Measurements from ENCODE around the gene SIRPD. TPM values are rescaled to one million over a fixed set of nuclear protein-coding genes. Genes with fewer than 3 reads are reported as not detected.

The SIRPD gene
- total and polyA plus RNA-seq, 2 of the 8 experiments (the other 6 are each of a cell fraction or from before 2014, with no cell fraction given), result not detected

- no peak overlapping the region for H3K4ac ChIP-seq (replicated peaks; ENCODE audit: insufficient read length, low read depth, low read length)
- no peak overlapping the region for H3K9ac ChIP-seq (replicated peaks in 1 of 4; ENCODE audit: extremely low read depth in 1 of 4, low read depth in 3 of 4, low read length in 3 of 4)
- H4K5ac ChIP-seq (ENCODE audit: insufficient read length, low read depth, low read length), result no peak overlapping the region
- no peak overlapping the region for H2BK5ac ChIP-seq (ENCODE audit: low read depth, low read length)
- no peak overlapping the region for H3K56ac ChIP-seq (replicated peaks; ENCODE audit: insufficient read length, low read depth, low read length)
- no peaks in the 10 kb centered on the region; a peak in 1 of 4 replicates for H3K9me3 ChIP-seq (ENCODE audit: insufficient read depth in 2 of 2, low read depth in 1 of 2, low read length in 1 of 2)
- no peak overlapping the region for H2BK15ac ChIP-seq (ENCODE audit: low read length)
- H2AK5ac ChIP-seq (ENCODE audit: low read depth, low read length), result no peak overlapping the region
- CTCF ChIA-PET (ENCODE audit: partially characterized antibody), result interaction anchor here (1.0 to 1.2 kb wide), 2 partner anchors 33 to 94 kb away, joined by 3 read pairs; no protein-coding TSS in a partner anchor
- no peak overlapping the region for H3K4me3 ChIP-seq (ENCODE audit: extremely low read depth in 1 of 4, insufficient read depth in 2 of 4, low read depth in 3 of 4, low read length in 4 of 4)
- no peak overlapping the region for H2BK120ac ChIP-seq (replicated peaks; ENCODE audit: low read depth, low read length)
- no peaks in the 10 kb centered on the region for H3K79me1 ChIP-seq (ENCODE audit: low read depth, low read length)
- no peaks in the 10 kb centered on the region for H3K4me1 ChIP-seq (replicated peaks in 1 of 4; ENCODE audit: control insufficient read depth in 3 of 4, insufficient read depth in 4 of 4, low read length in 3 of 4)
- H3K36me3 ChIP-seq (ENCODE audit: control insufficient read depth in 2 of 4, insufficient read depth in 4 of 4, low read length in 3 of 4), result no peaks in the 10 kb centered on the region
- H3K27me3 ChIP-seq (replicated peaks in 1 of 4; ENCODE audit: control insufficient read depth in 3 of 4, extremely low read depth in 1 of 4, insufficient read depth in 3 of 4, low read length in 3 of 4), result no peaks in the 10 kb centered on the region; a peak in 1 of 7 replicates
- H3K23me2 ChIP-seq (ENCODE audit: low read depth, low read length), result no peaks in the 10 kb centered on the region
- H2BK12ac ChIP-seq (ENCODE audit: low read depth, low read length), result no peak overlapping the region
- H4K91ac ChIP-seq (replicated peaks; ENCODE audit: insufficient read length, low read length), result no peak overlapping the region
- no peak overlapping the region for H3K4me2 ChIP-seq (ENCODE audit: insufficient read depth in 1 of 2, low read depth in 2 of 2, low read length in 2 of 2)
- no peak overlapping the region for H3K14ac ChIP-seq (ENCODE audit: insufficient read length)
- no peak overlapping the region for H2AFZ ChIP-seq (ENCODE audit: low read length)
- no peak overlapping the region for H2BK20ac ChIP-seq (ENCODE audit: low read length)
- no peaks in the 10 kb centered on the region for H3K79me2 ChIP-seq (ENCODE audit: control insufficient read depth in 1 of 2, insufficient read depth in 2 of 2, low read length in 2 of 2)
- H3K18ac ChIP-seq (ENCODE audit: extremely low read depth, low read length), result no peak overlapping the region
- no peak overlapping the region for H3K23ac ChIP-seq (ENCODE audit: insufficient read length)
- H4K20me1 ChIP-seq (replicated peaks in 1 of 2; ENCODE audit: control insufficient read depth in 1 of 2, insufficient read depth in 2 of 2, low read length in 2 of 2), result no peaks in the 10 kb centered on the region
- WGBS, 2 experiments (ENCODE audit: extremely low coverage in 1 of 2, insufficient coverage in 1 of 2, insufficient read length in 1 of 2, insufficient replicate concordance in 2 of 2, low coverage in 1 of 2, low lambda C conversion rate in 2 of 2, missing lambda C conversion rate in 1 of 2), result 76% methylated on average over 4 of the region's 4 CpGs; no CpG with 5 or more reads in 1 of the 2 experiments
- no peak for DNase-seq (ENCODE audit: low read depth in 1 of 2, low spot score in 2 of 2)
- no peak overlapping the region for H4K8ac ChIP-seq (ENCODE audit: extremely low read depth, insufficient read depth, low read length)
- H3K27ac ChIP-seq (ENCODE audit: low read depth, low read length), result no peak overlapping the region
- FAIRE-seq, result no peak
- POLR2A ChIA-PET (ENCODE audit: partially characterized antibody), result no interaction called here
- TF ChIP-seq TEAD4 (IDR thresholded peaks at IDR 0.05; ENCODE audit: low read depth, low read length) (no peak), PHF8 (conservative IDR thresholded peaks at IDR 0.05; ENCODE audit: low read depth, low read length) (no peak), SIN3A (conservative IDR thresholded peaks at IDR 0.05 in 1 of 2, IDR thresholded peaks at IDR 0.05 in 1 of 2; ENCODE audit: low read depth in 1 of 2, low read length in 2 of 2) (no peak), JUN (IDR thresholded peaks at IDR 0.05; ENCODE audit: low read depth, low read length) (no peak), FOSL1 (IDR thresholded peaks at IDR 0.05; ENCODE audit: insufficient read depth, low read depth, low read length) (no peak), CEBPB (IDR thresholded peaks at IDR 0.05; ENCODE audit: low read depth, low read length) (no peak), GTF2F1 (IDR thresholded peaks at IDR 0.05; ENCODE audit: borderline replicate concordance, low read depth, low read length) (no peak), KDM5A (IDR thresholded peaks at IDR 0.05; ENCODE audit: low read length) (no peak), SP4 (IDR thresholded peaks at IDR 0.05; ENCODE audit: low read length) (no peak), TAF1 (IDR thresholded peaks at IDR 0.05; ENCODE audit: low read depth, low read length) (no peak), RNF2 (IDR thresholded peaks at IDR 0.05; ENCODE audit: borderline replicate concordance, low read depth, low read length, missing control alignments, poor library complexity, severe bottlenecking) (no peak), ZNF274 (IDR thresholded peaks at IDR 0.05; ENCODE audit: borderline replicate concordance, extremely low read depth, low read length) (no peak), POU5F1 (IDR thresholded peaks at IDR 0.05; ENCODE audit: low read depth, low read length) (no peak), ATF3 (IDR thresholded peaks at IDR 0.05; ENCODE audit: insufficient read depth, low read depth, low read length) (no peak), TBP (IDR thresholded peaks at IDR 0.05; ENCODE audit: low read depth, low read length) (no peak)
Measured at GRCh38 chr20:1537731-1538058, 19.8 kb downstream of the SIRPD start.

Measured in H1 (cell line).